Amniotic epithelial cell (primary cell): ENCODE data around the gene ARID4B.
"Not testable (repeated sequence)": the region's sequence is repeated elsewhere in the genome, so short reads cannot be mapped to it uniquely, and the experiment has no call there.

Source experiments
- DNase-seq: peaks from one replicate; pipeline ENCODE4 v3.0.0-alpha.2; 2010; ENCODE audit warnings: low read depth

ARID4B gene

DNA sequence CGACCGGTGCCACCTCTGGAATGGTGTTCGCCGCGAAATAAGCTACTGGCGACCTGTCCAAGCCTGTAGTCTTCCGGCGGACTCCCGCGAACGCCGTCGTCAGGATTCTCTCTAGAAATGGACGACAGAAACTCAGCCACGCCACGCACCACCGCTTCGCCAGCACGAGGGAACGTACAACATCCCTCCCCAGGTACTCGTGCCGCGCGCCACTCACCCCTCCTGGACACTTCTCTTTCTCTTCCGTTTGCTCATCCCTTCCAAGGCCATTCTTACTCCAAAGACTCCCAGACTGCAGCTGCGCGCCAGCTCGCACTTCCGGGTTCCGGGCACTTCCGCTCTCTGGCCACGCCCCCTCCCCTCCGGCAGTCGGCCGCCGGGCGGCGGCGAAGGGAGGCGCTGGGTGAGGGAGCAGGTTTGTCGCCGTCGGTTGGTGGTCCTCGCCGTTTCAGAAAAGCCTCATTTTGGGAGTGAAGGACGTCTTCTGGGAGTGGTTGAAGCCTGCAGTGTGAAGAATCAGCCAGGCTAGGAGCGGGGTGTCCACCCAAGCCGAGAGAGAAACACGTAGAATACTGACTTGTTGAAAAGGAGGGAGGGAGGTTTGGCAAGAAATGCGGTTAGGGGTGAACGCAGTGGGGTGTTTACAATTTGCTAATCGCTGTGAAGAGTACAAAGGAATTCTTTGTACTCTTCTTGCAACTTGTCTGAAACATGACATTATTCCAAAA, 166.9 kb downstream of the ARID4B start, which contains the start of gene RBM34:
Gene RBM34 (minus strand): TSS at position 294 of the 728 bp plus-strand sequence. CDS start 24 bp downstream, at position 270.
- peak; percentile 89 for DNase-seq

DNA sequence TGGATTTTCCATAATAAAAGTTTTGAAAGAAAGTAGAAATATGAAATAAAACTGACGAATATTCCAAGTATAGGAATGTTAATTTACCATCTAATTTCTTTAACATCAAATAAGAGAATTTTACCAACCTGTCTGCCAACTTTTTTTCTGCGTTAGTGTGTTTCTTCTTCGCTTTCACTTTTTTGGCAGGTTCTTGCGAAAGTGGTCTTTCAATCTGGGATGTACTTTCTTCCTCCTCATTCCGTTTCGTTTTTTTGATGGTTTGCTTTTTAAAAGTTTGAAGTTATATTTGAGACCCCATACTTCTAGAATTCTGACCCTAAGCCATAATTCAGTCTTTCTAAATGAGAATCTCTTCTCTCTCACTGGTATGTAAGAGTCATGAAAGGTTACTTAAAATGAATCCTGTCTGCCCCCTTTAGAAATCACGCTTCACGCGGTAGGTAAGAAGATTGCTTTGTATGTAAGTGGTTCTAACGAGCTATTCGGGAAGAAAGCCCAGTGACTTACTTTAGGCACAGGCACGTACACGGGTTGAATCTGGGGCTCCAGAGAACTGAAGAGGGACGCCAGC, 167.5 kb downstream of the ARID4B start:
- DNase-seq: peak; percentile 67

DNA sequence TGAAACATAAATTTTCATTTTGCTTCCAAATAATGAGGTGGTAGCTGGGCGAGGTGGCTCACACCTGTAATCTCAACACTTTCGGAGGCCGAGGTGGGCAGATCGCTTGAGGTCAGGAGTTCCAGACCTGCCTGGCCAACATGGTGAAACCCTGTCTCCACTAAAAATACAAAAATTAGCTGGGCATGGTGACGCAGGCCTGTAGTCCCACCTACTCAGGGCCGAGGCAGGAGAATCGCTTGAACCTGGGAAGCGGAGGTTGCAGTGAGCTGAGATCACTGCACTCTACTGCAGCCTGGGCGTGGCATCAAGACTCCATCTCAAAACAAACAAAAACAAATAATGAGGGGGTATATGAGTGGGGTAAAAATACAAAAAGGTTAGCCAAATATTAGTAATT, 168.0 kb downstream of the ARID4B start:
- not testable (repeated sequence) for DNase-seq

DNA sequence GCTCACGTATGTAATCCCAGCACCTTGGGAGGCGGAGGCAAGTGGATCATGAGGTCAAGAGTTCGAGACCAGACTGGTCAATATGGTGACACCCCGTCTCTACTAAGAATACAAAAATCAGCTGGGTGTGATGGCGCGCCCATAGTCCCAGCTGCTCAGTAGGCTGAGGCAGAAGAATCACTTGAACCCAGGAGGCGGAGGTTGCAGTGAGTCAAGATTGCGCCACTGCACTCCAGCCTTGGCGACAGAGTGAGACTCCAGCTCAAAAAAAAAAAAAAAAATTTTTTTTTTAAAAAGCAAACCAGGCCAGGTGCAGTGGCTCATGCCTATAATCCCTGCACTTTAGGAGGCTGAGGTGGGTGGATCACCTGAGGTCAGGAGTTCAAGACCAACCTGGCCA, 168.7 kb downstream of the ARID4B start:
- DNase-seq: not testable (repeated sequence)

DNA sequence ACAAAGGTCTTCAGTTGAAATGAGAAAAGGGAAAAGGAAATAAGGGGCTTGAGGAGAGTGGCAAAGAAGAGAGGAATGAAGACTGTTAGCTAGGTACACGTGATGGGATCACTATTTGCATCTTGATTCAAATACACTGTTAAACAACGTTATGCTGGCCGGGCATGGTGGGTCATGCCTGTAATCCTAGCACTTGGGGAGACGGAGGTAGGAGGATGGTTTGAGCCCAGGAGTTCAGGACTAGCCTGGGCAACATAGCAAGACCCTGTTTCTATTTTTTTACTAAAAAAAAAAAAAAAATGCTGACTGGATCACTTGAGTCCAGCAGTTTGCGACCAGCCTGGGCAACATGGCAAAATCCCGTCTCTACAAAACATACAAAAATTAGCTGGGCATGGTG, 169.3 kb downstream of the ARID4B start:
- no peak for DNase-seq

DNA sequence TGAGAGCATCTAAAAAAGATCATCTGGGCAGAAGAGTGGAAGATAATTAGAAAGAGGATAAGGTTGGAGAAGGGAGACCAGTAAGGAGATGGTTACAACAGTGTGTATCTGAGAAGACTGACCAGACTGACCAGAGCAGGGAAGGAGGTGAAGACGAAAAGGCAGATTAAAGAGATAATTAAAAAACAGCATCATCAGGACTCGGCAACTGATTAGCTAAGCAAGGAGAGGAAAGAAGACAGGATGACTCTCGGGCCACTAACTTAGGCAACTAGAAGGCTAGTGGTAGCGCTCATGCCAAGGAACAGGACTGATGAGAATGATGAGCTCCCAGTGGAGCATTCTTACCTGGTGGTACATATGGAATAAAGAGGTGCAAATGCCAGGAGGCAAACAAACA, 170.8 kb downstream of the ARID4B start:
- no peak for DNase-seq

DNA sequence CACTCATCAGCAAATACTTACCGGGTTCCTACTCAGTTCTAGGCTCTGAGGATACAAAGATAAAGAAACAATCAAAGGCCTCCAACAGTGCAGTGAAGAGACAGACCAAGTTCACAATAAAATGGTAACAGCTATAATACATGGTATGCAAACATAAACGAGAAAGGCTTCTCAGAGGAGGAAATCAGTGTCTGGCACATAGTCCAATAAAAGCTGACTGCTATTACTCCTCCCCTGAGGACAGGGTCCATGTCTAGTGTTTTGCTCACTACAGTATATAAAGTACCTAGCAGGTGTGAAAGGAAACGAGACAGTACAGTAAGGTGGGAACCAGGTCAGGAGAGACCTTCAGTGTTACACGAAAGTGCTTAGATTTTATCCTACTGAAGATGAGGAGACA, 171.2 kb downstream of the ARID4B start:
- DNase-seq: no peak

DNA sequence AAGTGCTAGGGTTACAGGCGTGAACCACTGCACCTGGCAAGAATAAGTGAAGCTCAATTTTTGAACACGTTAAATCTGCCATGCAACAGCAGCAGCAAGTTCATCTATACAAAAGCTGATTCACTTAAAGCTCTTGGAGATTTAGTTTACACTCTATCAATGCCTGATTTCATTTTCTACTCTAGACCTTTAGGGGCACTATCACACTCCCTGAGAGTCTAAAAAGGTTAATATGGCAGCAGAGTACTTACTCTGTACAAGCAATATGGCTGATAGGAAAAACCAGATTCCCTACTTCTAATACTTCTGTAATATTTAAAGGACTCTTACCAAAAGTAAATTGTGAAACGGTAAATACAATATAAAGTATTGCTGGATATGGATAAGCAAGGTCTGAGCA, 171.7 kb downstream of the ARID4B start:
- no peak for DNase-seq

DNA sequence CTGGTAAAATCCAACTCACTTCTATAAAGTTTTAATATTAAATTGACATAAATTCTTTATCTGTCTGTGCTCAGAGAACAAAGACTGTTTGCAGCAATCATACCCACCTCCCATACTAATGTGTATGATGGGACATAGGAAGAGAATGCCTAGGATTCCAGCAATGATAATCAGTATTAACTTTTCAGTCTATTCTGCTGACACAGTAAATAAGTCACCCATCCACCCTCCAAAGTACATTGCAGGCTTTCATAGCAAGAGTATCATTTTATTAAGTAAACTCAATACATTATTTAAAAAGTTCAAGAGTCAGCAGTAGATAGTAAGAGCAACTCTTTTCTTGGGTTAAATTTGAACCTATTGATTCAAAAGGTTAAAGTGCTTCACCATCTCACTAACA, 175.7 kb downstream of the ARID4B start:
- no peak for DNase-seq

DNA sequence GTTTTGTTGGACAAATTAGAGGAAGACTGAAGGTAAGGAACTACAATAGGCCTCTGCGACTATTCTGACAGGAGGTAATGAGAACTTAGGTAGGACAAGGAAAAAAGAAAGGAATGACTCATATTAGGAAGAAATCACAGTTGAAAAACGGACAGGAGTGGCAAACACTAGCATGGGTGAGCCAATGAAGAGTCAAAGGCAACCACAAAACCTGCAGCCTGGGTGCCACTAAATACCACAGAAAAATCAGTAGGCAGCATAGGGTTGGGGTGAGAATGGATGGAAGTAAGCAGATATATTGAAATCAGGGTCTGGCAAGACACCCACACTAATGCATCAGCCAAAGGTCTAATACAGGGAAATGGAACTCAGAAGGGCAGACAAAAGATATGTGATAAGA, 176.9 kb downstream of the ARID4B start:
- DNase-seq: no peak

DNA sequence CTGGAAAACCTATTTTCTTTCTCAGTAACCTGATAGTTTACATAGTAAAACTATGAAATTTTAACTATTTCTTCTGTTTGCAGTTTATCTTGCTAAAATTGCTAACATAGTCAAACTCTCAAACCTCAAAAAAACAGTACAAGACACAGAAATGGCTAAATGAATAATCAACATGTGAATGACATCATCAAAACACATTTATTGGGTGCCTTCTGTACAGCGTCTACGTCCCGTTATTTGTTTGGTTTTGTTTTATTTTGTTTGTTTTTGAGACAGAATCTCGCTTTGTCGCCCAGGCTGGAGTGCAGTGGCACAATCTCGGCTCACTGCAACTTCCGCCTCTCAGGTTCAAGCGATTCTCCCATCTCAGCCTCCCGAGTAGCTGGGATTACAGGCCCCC, 178.2 kb downstream of the ARID4B start:
- no peak for DNase-seq

DNA sequence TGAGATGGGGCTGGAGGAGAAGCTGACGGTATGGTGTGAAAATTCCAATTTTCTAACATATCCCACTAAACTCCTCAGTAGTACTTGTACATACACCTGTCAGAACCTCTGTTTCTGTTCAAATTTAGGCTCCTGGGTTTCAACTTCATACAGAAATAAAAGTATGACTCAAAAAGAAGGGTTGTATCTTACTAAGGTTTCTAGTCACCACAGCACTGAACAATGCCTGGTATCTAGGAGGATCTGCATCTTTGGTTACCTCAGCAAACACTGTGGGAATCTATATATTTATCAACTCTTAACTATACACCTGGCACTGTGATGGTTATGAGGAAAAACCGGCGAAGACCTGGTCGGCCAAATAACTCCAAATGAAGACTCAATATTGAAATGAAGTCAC, 180.7 kb downstream of the ARID4B start:
- no peak for DNase-seq

DNA sequence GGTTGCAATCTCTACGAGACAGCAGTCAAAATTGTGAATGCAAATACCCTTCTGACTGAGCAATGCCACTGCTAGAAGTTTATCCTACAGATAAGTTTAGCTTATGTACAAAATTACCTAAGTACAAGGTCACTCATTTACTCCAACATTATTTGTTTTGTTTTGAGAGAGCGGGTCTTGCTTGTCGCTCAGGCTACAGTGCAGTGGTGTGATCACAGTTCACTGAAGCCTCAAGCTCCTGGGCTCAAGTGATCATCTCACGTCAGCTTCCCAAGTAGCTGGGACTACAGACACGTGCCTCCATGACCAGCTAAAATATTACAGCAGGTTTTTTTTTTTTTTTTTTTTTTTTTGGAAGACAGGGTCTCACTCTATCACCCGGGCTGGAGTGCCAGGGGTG, 182.3 kb downstream of the ARID4B start:
- DNase-seq: no peak

DNA sequence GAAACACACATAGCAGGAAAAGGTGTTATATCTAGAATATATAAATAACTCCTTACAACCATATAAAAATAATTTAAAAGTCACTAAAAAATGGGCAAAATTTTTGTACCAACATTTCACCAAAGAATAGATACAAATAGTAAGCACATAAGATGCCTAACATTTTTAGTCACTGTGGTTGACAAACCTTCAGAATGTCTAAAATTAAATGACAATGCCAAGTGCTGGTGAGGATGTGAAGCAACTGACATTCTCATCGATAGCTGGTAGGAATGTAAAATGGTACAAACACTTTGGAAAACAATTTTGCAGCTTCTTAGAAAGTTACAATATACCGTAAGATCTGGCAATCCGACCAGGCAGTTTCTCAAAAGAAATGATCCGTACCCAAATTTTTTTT, 185.0 kb downstream of the ARID4B start:
- DNase-seq: no peak

DNA sequence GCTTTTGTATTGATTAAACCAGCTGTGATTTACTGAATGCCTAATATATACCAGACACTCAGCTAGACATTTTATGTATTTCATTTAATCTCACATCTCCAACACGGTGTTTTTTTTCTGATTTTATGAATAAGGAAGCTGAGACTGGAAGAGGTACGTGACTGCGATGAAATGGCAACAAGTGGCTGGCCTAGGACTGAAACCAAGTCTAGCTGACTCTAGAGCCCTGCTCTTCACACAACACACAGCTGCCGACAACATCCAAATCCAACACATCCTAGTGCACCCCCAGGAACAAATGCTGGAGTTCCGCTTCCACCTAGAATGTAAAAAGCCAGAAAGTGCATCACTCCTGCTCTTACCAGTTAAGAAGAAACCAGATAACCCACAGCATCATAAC, 188.7 kb downstream of the ARID4B start:
- no peak for DNase-seq

DNA sequence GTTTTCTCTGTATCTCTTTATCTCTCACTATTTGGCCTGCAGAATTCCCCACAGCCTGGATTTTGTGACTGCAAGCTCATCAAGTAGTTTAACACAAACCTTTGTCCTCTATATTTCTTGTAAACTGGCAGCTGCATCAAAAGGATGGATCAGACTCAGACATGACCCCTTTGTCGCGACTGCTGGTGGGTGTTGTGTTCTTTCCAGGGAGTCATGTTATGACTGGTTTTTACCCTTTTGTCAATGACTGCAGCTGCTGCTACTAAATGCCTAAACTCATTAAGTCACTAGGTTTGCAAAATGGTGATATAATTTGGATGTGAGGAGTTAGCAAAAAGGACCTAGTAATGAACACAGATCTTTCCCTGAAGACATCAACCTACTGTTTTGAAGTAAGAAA, 189.2 kb downstream of the ARID4B start:
- DNase-seq: no peak

DNA sequence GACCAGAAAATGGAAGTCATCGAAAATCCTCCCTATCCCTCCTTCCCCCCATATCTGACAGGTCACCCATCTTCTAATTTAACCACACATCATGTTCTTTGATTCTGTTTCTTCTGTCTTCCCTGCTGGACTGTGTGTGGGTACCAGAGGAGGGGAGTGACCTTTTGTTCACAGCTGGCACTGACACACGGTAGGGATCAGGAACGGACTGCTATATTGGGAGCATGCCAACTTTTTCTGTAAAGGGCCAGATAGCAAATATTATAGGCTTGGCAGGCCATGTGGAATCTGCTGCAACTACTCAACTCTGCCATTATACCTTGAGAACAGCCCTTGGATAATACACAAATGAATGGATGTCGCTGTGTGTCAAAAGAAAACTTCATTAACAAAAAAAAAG, 191.9 kb downstream of the ARID4B start:
- no peak for DNase-seq

DNA sequence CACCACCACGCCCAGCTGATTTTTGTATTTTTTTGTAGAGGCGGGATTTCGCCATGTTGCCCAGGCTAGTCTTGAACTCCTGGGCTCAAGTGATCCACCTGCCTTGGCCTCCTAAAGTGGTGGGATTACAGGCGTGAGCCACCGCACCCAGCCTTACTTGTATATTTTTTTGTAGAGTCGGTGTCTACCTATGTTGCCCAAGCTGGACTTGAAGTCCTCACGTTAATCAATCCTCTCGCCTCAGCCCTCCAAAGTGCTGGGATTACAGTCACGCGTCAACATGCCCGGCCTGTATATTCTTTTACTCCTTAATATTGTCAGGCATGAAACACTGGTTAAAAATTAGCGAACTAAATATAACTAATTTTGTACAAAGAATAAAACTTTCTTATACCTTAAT, 193.8 kb downstream of the ARID4B start:
- DNase-seq: no peak

DNA sequence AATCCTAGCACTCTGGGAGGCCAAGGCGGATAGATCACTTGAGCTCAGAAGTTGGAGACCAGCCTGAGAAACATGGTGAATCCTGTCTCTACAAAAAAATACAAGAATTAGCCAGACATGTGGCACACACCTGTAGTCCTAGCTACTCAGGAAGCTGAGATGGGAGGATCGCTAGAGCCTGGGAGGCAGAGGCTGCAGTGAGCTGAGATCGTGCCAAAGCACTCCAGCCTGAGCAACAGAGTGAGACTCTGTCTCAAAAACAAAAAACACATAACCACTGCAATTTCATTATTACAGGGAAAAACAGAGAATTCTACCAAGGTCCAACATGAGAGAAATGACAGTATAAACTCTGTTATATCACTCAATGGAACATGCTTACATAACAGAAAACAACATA, 194.9 kb downstream of the ARID4B start:
- DNase-seq: no peak

DNA sequence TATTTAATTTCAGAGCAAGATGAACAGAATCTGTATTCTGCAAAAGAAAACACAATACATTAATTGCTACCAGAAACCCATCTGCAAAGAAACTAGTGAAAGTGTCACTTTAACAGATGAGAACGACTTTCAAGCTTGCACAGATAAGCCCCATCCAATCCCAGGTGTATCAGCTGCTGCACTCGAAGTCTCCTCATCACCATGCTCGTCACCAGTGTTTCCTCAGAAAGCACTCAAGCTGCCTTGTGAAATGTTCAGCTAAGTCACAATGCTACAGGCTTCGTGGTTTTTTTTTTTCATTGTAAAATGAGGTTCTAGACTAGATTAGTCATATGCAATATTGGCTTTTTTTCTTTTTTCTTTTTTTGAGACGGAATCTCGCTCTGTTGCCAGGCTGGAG, 196.0 kb downstream of the ARID4B start:
- peak; percentile 25 for DNase-seq

DNA sequence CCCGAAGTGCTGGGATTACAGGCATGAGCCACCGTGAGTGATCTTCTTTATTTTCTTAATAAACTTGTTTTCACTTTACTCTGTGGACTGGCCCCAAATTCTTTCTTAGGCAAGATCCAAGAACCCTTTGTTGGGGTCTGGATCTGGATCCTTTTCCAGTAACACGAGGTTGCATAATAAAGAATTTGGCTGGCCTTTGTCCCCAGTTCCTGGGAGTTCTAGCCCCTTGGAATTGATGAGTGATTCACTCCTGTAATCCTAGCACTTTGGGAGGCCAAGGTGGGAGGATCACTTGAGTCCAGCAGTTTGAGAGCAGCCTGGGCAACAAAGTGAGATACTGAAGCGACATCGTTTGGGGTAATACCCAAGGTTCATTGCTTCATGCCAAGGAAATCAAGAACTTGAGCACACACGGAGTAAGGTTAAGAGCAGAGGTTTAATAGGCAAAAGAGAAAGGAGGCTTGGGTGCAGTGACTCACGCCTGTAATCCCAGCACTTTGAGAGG, 197.2 kb downstream of the ARID4B start:
- no peak for DNase-seq

DNA sequence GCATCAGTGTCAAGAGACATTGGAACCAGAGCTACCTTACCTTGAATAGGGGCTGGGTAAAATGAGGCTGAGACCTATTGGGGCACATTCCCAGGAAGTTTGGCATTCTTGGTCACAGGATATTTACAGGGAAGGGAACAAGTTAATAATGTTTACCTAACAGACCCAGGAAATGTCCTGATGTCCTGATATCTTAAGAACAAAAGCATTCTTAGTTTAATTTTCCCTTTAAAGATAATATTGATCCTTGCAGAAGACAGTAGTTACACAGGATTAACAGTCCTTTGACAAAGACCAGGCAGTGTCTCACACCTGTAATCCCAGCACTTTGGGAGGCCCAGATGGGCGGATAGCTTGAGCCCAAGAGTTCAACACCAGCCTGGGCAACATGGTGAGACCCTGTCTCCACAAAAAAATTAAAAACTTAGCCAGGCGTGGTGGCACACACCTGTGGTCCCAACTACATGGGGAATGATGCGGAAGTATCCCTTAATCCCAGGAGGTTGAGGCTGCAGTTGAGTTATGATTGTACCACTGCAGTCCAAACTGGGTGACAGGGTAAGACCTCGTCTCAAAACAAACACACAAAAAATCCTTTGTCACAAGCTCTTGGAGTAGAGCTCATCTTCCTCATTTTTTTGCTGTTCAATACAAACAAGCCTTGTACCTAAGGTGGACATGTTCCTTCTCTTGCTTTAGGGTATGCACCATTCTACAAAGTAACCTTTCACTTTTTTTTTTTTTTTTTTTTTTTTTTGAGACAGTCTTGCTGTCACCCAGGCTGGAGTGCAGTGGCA, 198.0 kb downstream of the ARID4B start:
- no peak for DNase-seq
